ENCODE measurements around the gene IGFL3. TPM values are rescaled to one million over a fixed set of nuclear protein-coding genes. Genes with fewer than 3 reads are reported as not detected.

Gene IGFL3
- total RNA-seq, 1 experiment from 2014 or later = not detected

DNA sequence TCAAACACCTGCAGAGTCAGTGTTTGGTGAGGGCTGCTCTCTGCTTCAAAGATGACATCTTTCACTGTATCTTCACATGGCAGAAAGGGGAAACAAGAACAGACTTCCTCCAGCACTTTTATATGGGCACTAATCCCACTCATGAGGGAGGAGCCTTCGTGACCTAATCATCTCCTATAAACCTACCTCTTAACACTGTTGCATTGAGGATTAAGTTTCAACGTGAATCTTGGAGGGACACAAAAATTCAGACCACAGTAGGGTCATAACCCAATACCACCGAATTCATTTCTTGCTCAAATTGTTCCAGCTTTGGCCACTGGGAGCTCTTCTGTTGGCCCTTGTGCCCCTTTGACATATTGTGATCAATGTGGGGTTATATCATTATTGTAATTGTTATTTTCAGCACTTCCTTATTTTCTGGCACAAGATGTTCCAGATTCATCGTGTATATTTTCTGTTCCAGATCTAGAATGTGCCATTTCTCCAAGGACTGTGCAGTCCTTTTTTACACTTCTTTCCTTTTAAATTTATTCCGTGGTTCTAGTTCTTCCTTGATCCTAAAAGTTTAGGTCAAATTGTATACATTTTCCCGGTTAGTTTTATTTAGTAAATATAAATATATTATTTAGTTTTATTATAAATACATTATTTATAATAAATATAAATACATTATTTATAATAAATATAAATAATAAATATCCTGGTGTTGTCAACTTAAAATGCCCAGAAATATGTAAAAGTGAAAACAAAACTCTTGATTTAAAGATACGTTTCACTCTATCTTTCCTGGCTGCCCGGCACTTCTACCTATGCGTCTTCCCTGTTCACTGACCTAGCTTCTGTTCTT is 48.2 kb downstream of the IGFL3 start:
- Mint-ChIP-seq H3K27me3 (ENCODE audit: insufficient read depth, unreplicated experiment) (peaks cover 15% of the 10 kb centered on the region), H3K27ac (ENCODE audit: low read depth, unreplicated experiment) (no peak overlapping the region), H3K4me1 (ENCODE audit: insufficient read depth, unreplicated experiment) (peaks cover 41% of the 10 kb centered on the region), H3K36me3 (ENCODE audit: insufficient read depth, unreplicated experiment) (peaks cover 6% of the 10 kb centered on the region), H3K4me3 (ENCODE audit: unreplicated experiment) (no peak overlapping the region), H3K9me3 (ENCODE audit: unreplicated experiment) (no peaks in the 10 kb centered on the region)
- TF ChIP-seq, protein P1, sequence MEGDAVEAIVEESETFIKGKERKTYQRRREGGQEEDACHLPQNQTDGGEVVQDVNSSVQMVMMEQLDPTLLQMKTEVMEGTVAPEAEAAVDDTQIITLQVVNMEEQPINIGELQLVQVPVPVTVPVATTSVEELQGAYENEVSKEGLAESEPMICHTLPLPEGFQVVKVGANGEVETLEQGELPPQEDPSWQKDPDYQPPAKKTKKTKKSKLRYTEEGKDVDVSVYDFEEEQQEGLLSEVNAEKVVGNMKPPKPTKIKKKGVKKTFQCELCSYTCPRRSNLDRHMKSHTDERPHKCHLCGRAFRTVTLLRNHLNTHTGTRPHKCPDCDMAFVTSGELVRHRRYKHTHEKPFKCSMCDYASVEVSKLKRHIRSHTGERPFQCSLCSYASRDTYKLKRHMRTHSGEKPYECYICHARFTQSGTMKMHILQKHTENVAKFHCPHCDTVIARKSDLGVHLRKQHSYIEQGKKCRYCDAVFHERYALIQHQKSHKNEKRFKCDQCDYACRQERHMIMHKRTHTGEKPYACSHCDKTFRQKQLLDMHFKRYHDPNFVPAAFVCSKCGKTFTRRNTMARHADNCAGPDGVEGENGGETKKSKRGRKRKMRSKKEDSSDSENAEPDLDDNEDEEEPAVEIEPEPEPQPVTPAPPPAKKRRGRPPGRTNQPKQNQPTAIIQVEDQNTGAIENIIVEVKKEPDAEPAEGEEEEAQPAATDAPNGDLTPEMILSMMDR (IDR thresholded peaks at IDR 0.05; ENCODE audit: unreplicated experiment) = no peak
- DNase-seq (ENCODE audit: unreplicated experiment) = no peak
- intact Hi-C loops (cut with micrococcal nuclease) = no loop called here
- no TSS peak for BruUV-seq (replicated peaks)
- POLR2A ChIA-PET = interaction anchor here (1.2 to 1.4 kb wide), 3 partner anchors 47 to 145 kb away, joined by 3 to 8 read pairs (median 5); no protein-coding TSS in a partner anchor
- CTCF ChIA-PET = interaction anchor here (0.6 to 7.2 kb wide), 17 partner anchors 11 to 205 kb away, joined by 3 to 265 read pairs (median 7); partner anchors contain the start of genes IGFL4 and PGLYRP1

DNA sequence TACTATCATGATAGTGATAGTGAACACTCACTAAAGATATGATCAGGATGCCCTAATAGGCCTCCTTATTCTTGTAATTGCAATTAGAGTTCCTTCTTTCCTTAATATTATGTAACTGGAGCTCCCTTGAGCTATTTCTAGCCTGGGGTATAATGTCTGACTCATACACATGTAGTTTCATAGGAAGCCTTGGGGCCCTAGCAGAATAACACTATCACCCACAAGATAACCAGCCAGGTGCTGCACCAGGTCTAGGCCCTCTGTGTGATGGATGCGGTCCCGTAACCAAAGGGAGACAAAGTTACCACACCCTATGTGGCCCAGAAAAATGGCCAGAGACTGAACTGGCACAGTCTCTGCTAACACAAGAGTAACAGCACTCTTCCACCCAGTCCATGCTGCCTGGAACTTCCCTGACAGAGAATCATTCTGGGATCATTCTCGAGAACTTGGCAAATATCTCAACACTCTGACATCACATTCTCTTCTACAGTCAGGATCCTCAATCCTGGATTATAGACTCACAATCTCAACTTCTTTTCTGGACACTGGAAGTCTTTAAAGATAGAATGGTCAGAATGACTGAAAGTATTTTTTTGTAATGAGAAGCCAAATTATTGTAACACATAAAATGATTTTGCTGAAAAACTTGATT is 51.1 kb downstream of the IGFL3 start:
- no TSS peak for BruUV-seq (replicated peaks)
- CTCF ChIA-PET = interaction anchor here (0.7 to 2.2 kb wide), 5 partner anchors 44 to 571 kb away, joined by 3 to 27 read pairs (median 3); no protein-coding TSS in a partner anchor
- peak; percentile 38 for DNase-seq (ENCODE audit: unreplicated experiment)
- Mint-ChIP-seq H3K36me3 (ENCODE audit: insufficient read depth, unreplicated experiment) (peaks cover 2% of the 10 kb centered on the region), H3K27me3 (ENCODE audit: insufficient read depth, unreplicated experiment) (peaks cover 15% of the 10 kb centered on the region), H3K27ac (ENCODE audit: low read depth, unreplicated experiment) (no peak overlapping the region), H3K4me3 (ENCODE audit: unreplicated experiment) (no peak overlapping the region), H3K9me3 (ENCODE audit: unreplicated experiment) (no peaks in the 10 kb centered on the region), H3K4me1 (ENCODE audit: insufficient read depth, unreplicated experiment) (peaks cover 52% of the 10 kb centered on the region)
- intact Hi-C loops (cut with micrococcal nuclease) = no loop called here
- TF ChIP-seq, protein P1 (IDR thresholded peaks at IDR 0.05; ENCODE audit: unreplicated experiment) = no peak
- POLR2A ChIA-PET = interaction anchor here (0.6 to 1.0 kb wide), 3 partner anchors 19 to 179 kb away, joined by 3 to 4 read pairs (median 4); no protein-coding TSS in a partner anchor

Other genes starting within 250 kb of the IGFL3 start
- 14.7 and 18.1 TPM in 2 replicates for gene IRF2BP1, start 238.5 kb downstream of the IGFL3 start, total RNA-seq (2022)
- 5.5 and 7.0 TPM in 2 replicates for gene MYPOP, start 222.1 kb downstream of the IGFL3 start, total RNA-seq (2022)
- not detected in 2 replicates for gene NANOS2, start 209.9 kb downstream of the IGFL3 start, total RNA-seq (2022)
- not detected in 2 replicates for gene NOVA2, start 150.8 kb downstream of the IGFL3 start, total RNA-seq (2022)
- 17.5 and 18.9 TPM in 2 replicates for gene CCDC61, start 129.2 kb downstream of the IGFL3 start, total RNA-seq (2022)
- gene PGLYRP1, start 101.6 kb downstream of the IGFL3 start, total RNA-seq (2022) = not detected in 2 replicates
- gene IGFL4, start 83.7 kb downstream of the IGFL3 start, total RNA-seq (2022) = 0.54 TPM in 1 of 2 replicates, not detected in the other
- gene IGFL2, start 23.6 kb upstream of the IGFL3 start, total RNA-seq (2022) = 1.3 TPM in 1 of 2 replicates, not detected in the other
- gene IGFL1, start 105.1 kb upstream of the IGFL3 start, total RNA-seq (2022) = not detected in 2 replicates
- gene HIF3A, start 172.4 kb upstream of the IGFL3 start, total RNA-seq (2022) = 0.47 TPM in 1 of 2 replicates, not detected in the other
- 75.6 and 81.5 TPM in 2 replicates for gene PPP5C, start 222.4 kb upstream of the IGFL3 start, total RNA-seq (2022)

Measured in MCF 10A (cell line).